Esophagus muscularis mucosa (tissue), 2 donors: ENCODE measurements around the gene DYNLL2.
"Not testable (repeated sequence)": the region's sequence is repeated elsewhere in the genome, so short reads cannot be mapped to it uniquely, and the experiment has no call there.

ENCODE experiments used
- EP300 ChIP-seq: sonication (generic); formaldehyde crosslinking; IDR thresholded peaks from one replicate; pipeline ENCODE4 v1.6.1; 2017; ENCODE audit warnings: antibody characterized with exemption
- POLR2A ChIP-seq: fragments of 450-650 bp; IDR thresholded peaks from one replicate; pipeline ENCODE4 v1.6.1; 2017; ENCODE audit warnings: antibody characterized with exemption, moderate library complexity, mild to moderate bottlenecking, low read depth

DNA sequence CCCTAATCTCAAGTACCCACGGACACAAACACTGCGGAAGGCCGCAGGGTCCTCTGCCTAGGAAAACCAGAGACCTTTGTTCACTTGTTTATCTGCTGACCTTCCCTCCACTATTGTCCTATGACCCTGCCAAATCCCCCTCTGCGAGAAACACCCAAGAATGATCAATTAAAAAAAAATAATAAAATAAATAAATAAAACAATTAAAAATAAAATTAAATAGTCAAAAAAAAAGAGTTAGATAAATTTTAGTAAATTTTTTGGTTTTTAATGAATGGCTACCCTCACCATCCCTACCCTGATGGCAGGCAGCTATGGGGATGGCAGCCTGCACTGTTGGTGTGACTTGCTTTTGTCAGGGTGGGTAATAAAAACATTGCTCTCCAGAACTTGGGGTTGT is 60.1 kb downstream of the DYNLL2 start:
- not testable (repeated sequence) for TF ChIP-seq EP300, POLR2A
